ENCODE results near the gene BCAM.

GRCh38 chr19:44782729-44783128 lies 26.2 kb upstream of the BCAM start:
- TF ChIP-seq CTCF (IDR thresholded peaks at IDR 0.05 in 4 of 5, conservative IDR thresholded peaks at IDR 0.05 in 1 of 5): no peak
- no peak for TF ChIP-seq POLR2A (IDR thresholded peaks at IDR 0.05)
